PC-9 (cell line): ENCODE data around the gene TMEM132D. TPM values are rescaled to one million over a fixed set of nuclear protein-coding genes. Genes with fewer than 3 reads are reported as not detected.

ENCODE experiments used
- BruUV-seq: library from RNA; stranded (reverse); fragments of 400-500 nt; replicated peaks from 2 replicates; lab custom pipeline; 2021; lab: Mats Ljungman, UMichigan
- CTCF ChIA-PET: fragments of 300-600 bp; sonication (Branson Sonifier 250); formaldehyde crosslinking; loops from one replicate; lab custom pipeline; 2022; ENCODE audit warnings: antibody characterized with exemption; lab: Charles Lee
- POLR2A ChIA-PET: fragments of 300-600 bp; sonication (Branson Sonifier 250); formaldehyde crosslinking; loops from one replicate; lab custom pipeline; 2022; ENCODE audit warnings: antibody characterized with exemption; ENCODE audit not compliant: unreplicated experiment; lab: Charles Lee
- DNase-seq, 2 experiments: peaks; one replicate each; pipeline versions ENCODE4 v3.0.0 to v3.0.0-alpha.2; 2015 to 2022; ENCODE audit warnings: mixed read lengths in 1 of 2
- H2AFZ ChIP-seq: fragments of 200-600 bp; sonication (generic); 2 replicates; pipeline ENCODE4 v1.8.1; 2017; ENCODE audit warnings: antibody characterized with exemption
- H3F3A ChIP-seq: fragments of 200-600 bp; sonication (generic); 2 replicates; pipeline ENCODE4 v1.8.1; 2017; ENCODE audit warnings: antibody characterized with exemption, mild to moderate bottlenecking, low read depth; ENCODE audit not compliant: insufficient read depth
- H3K27ac ChIP-seq: fragments of 200-600 bp; sonication (generic); 2 replicates; pipeline ENCODE4 v1.6.1; 2016; ENCODE audit warnings: mixed run types
- H3K27me3 ChIP-seq: fragments of 200-600 bp; sonication (generic); 2 replicates; pipeline ENCODE4 v1.6.1; 2016; ENCODE audit warnings: low read depth, mixed run types; ENCODE audit not compliant: insufficient read depth
- H3K36me3 ChIP-seq: fragments of 200-600 bp; sonication (generic); 2 replicates; pipeline ENCODE4 v1.6.1; 2016; ENCODE audit warnings: low read depth, mixed run types
- H3K4me1 ChIP-seq: fragments of 200-600 bp; sonication (generic); replicated peaks from 2 replicates; pipeline ENCODE4 v1.6.1; 2016; ENCODE audit warnings: mixed run types; ENCODE audit not compliant: insufficient read depth
- H3K4me2 ChIP-seq: fragments of 200-600 bp; sonication (generic); 2 replicates; pipeline ENCODE4 v1.6.1; 2017; ENCODE audit warnings: mixed run types
- H3K4me3 ChIP-seq: fragments of 200-600 bp; sonication (generic); 2 replicates; pipeline ENCODE4 v1.6.1; 2016; ENCODE audit warnings: mixed run types
- H3K79me2 ChIP-seq: fragments of 200-600 bp; sonication (generic); 2 replicates; pipeline ENCODE4 v1.6.1; 2017; ENCODE audit warnings: low read depth, mixed run types
- H3K9me2 ChIP-seq: fragments of 200-600 bp; sonication (generic); 2 replicates; pipeline ENCODE4 v1.8.1; 2017; ENCODE audit warnings: mild to moderate bottlenecking; ENCODE audit not compliant: insufficient read depth
- H3K9me3 ChIP-seq: fragments of 200-600 bp; sonication (generic); 2 replicates; pipeline ENCODE4 v1.8.1; 2016; ENCODE audit warnings: low read depth; ENCODE audit not compliant: insufficient read depth
- H4K20me1 ChIP-seq: fragments of 200-600 bp; sonication (generic); 2 replicates; pipeline ENCODE4 v1.8.1; 2017; ENCODE audit not compliant: insufficient read depth
- EZH2 ChIP-seq: fragments of 200-600 bp; sonication (generic); IDR thresholded peaks from 2 replicates; pipeline ENCODE4 v1.8.0; 2017; ENCODE audit warnings: antibody characterized with exemption, low read depth
- intact Hi-C: fragments of 100-400 bp; cut with micrococcal nuclease; formaldehyde crosslinking; loops from one replicate; pipeline ENCODE4 v1.10.0; 2022; ENCODE audit not compliant: unreplicated experiment
- total RNA-seq: library from RNA; stranded (reverse); gene quantifications from 2 replicates; pipeline ENCODE4 v1.2.3, GENCODE V29; 2021
- TF ChIP-seq, protein P1 (sequence below): fragments of 200-600 bp; sonication (generic); conservative IDR thresholded peaks from 2 replicates; pipeline ENCODE4 v1.6.1; 2017; ENCODE audit warnings: mixed run types, antibody characterized with exemption, mild to moderate bottlenecking, moderate library complexity

Gene TMEM132D
- total RNA-seq, 1 experiment from 2014 or later, result not detected

DNA sequence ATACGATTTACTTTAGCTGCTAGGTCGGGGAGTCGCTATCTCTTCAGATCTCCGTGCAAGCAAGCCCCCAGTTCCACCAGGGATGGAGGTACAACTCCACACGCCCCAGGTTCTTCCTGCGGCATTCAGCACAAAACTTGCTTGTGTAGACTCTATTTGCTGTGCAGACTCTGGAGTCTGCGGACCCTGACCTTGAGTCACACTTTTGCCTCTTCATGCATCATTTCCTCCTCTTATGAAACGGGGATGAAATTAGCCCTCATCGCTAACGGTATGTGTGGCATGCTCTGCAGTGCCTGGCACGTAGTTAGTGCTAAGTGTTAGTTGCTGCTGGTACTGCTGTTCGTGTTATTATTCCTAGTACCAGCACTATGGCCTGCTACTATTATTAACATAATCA, 84.4 kb downstream of the TMEM132D start:
- no peaks in the 10 kb centered on the region for H3K4me1 ChIP-seq
- no peaks in the 10 kb centered on the region for H3F3A ChIP-seq
- H3K79me2 ChIP-seq, result no peaks in the 10 kb centered on the region
- H3K27ac ChIP-seq, result no peak overlapping the region
- no peaks in the 10 kb centered on the region for H3K36me3 ChIP-seq
- no peaks in the 10 kb centered on the region for H4K20me1 ChIP-seq
- H3K4me2 ChIP-seq, result no peak overlapping the region
- no peak overlapping the region for H2AFZ ChIP-seq
- intact Hi-C loops, result no loop called here
- H3K27me3 ChIP-seq, result peaks cover 45% of the 10 kb centered on the region
- no peak for TF ChIP-seq EZH2
- TF ChIP-seq, protein P1, sequence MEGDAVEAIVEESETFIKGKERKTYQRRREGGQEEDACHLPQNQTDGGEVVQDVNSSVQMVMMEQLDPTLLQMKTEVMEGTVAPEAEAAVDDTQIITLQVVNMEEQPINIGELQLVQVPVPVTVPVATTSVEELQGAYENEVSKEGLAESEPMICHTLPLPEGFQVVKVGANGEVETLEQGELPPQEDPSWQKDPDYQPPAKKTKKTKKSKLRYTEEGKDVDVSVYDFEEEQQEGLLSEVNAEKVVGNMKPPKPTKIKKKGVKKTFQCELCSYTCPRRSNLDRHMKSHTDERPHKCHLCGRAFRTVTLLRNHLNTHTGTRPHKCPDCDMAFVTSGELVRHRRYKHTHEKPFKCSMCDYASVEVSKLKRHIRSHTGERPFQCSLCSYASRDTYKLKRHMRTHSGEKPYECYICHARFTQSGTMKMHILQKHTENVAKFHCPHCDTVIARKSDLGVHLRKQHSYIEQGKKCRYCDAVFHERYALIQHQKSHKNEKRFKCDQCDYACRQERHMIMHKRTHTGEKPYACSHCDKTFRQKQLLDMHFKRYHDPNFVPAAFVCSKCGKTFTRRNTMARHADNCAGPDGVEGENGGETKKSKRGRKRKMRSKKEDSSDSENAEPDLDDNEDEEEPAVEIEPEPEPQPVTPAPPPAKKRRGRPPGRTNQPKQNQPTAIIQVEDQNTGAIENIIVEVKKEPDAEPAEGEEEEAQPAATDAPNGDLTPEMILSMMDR, result no peak
- no peak overlapping the region for H3K4me3 ChIP-seq
- POLR2A ChIA-PET, result no interaction called here
- BruUV-seq, result no TSS peak
- CTCF ChIA-PET, result no interaction called here
- no peaks in the 10 kb centered on the region for H3K9me3 ChIP-seq
- H3K9me2 ChIP-seq, result no peaks in the 10 kb centered on the region
- no peak for DNase-seq

DNA sequence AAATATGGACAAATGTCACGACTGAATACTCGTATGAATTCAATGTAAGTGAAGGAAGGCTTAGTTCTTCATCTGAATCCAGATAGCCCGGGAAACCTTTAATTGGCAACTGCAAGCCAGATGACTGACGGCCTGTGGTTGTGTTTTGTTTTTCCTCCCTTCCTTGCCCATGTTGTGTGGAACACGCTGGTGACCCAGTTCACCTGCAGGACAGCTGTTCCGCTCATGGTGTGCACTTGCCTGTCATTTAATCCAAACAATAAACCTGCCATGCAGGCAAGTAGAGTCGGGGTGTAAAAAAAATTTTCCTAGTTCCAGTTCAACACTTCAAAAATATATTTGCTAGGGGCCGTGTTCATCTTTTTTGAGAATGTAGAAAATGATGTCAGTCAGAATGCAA, 88.0 kb downstream of the TMEM132D start:
- H3K9me3 ChIP-seq, result no peaks in the 10 kb centered on the region
- H3F3A ChIP-seq, result no peaks in the 10 kb centered on the region
- no peak overlapping the region for H3K27ac ChIP-seq
- no peak overlapping the region for H2AFZ ChIP-seq
- DNase-seq, result no peak
- H3K9me2 ChIP-seq, result no peaks in the 10 kb centered on the region
- H3K4me3 ChIP-seq, result no peak overlapping the region
- H4K20me1 ChIP-seq, result no peaks in the 10 kb centered on the region
- no peaks in the 10 kb centered on the region for H3K4me1 ChIP-seq
- no peaks in the 10 kb centered on the region for H3K79me2 ChIP-seq
- no peaks in the 10 kb centered on the region for H3K36me3 ChIP-seq
- ChIA-PET CTCF (no interaction called here), POLR2A (no interaction called here)
- intact Hi-C loops, result no loop called here
- peaks cover 41% of the 10 kb centered on the region; the same call in 1 of the 2 replicates for H3K27me3 ChIP-seq
- BruUV-seq, result no TSS peak
- no peak overlapping the region for H3K4me2 ChIP-seq
- no peak for TF ChIP-seq EZH2
- TF ChIP-seq, protein P1, result no peak

DNA sequence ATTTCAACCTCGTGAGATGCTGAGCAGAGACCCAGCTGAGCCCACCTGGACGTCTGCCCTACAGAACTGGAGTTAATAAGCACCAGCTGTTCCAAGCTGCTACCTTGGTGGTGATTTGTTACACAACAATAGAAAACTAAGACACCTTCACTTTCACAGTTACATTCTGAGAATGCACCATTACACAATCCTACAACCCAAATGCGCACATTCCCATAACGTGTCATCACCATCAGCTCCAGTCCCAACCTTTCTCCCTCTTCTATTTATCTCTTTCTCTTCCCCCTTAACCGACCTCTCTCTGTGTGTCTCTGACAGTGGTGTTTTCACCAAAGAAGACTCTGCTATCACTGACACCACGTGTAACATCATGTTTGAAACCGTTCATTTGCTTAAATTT, 91.9 kb downstream of the TMEM132D start:
- TF ChIP-seq, protein P1, result no peak
- no peak for TF ChIP-seq EZH2
- ChIA-PET CTCF (no interaction called here), POLR2A (no interaction called here)
- H3K79me2 ChIP-seq, result no peaks in the 10 kb centered on the region
- no peaks in the 10 kb centered on the region for H3K9me2 ChIP-seq
- DNase-seq, result no peak
- H3K9me3 ChIP-seq, result no peaks in the 10 kb centered on the region
- H3K27ac ChIP-seq, result no peak overlapping the region
- no TSS peak for BruUV-seq
- no peaks in the 10 kb centered on the region for H4K20me1 ChIP-seq
- no peak overlapping the region for H3K4me3 ChIP-seq
- H2AFZ ChIP-seq, result no peak overlapping the region
- no peaks in the 10 kb centered on the region for H3K36me3 ChIP-seq
- no peaks in the 10 kb centered on the region for H3K4me1 ChIP-seq
- no peak overlapping the region for H3K4me2 ChIP-seq
- no peaks in the 10 kb centered on the region for H3F3A ChIP-seq
- intact Hi-C loops, result no loop called here
- peaks cover 56% of the 10 kb centered on the region; the same call in 1 of the 2 replicates for H3K27me3 ChIP-seq
